ENCODE results near the gene CEBPA. TPM values are rescaled to one million over a fixed set of nuclear protein-coding genes. Genes with fewer than 3 reads are reported as not detected.

The CEBPA gene
- total and polyA plus RNA-seq, 10 of the 15 experiments (the other 5 are each of a cell fraction or from before 2014, with no cell fraction given) = 0.04 to 0.36 (median 0.13) TPM; not detected in 4

DNA sequence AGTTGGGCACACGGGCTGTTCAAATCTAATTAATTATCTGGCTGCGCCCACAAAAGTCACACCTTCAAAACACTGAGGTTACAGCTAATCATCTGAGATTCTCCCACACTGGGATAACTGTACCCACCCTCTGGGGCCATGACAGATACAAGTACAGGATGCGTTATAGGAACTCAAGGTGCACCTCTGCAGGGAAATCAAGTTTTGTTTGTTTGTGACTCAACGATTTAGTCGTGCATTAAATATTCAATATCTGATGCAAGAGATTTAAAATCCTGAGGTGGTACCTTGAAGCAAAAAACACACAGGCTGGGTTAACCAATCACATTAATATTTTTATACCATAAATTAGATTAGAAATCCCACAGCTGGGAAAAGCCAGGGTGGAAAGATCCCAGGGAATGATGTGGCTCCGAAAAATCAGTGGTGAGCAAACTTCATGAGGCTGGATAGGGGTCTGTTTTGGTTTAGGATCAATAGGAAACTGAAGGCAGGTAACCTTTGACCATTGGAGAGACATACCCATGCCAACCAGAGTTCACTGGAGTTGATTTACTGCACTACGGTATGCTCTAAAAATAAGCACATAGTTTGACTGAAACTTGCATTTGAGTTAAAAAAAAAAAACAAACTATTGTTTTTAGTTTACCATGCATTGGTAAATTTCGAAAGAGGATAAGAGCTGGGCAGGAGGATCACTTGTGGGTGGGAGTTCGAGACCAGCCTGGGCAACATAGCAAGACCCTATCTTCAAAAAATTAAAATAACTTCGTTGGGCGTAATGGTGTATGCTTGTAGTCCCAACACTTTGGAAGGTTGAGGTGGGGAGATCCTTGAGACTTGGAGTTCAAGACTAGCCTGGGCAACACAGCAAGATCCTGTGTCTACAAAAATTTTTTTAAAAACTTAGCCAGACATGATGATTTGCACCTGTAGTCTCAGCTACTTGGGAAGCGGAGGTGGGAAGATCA lies 47.3 kb upstream of the CEBPA start:
- no peak for FAIRE-seq
- Histone ChIP-seq H2AFZ (ENCODE audit: control insufficient read depth, low read depth, low read length) (no peak overlapping the region), H3K36me3 (ENCODE audit: control insufficient read depth in 2 of 2, insufficient read depth in 2 of 2, low read length in 1 of 2) (no peaks in the 10 kb centered on the region), H3K9me3 (replicated peaks; ENCODE audit: control insufficient read depth, insufficient read depth, low read length) (no peaks in the 10 kb centered on the region), H3K27ac (ENCODE audit: control insufficient read depth, insufficient read depth) (no peak overlapping the region), H3K27me3 (replicated peaks in 1 of 2; ENCODE audit: control insufficient read depth in 2 of 2, insufficient read depth in 2 of 2, low read length in 1 of 2) (no peaks in the 10 kb centered on the region), H3K4me1 (ENCODE audit: control insufficient read depth, insufficient read depth, low read length) (no peaks in the 10 kb centered on the region), H3K9ac (ENCODE audit: control insufficient read depth, insufficient read depth, low read length) (no peak overlapping the region), H3K4me3 (no peak overlapping the region), H3K79me2 (ENCODE audit: control insufficient read depth, insufficient read depth, low read length) (no peaks in the 10 kb centered on the region), H4K20me1 (ENCODE audit: control insufficient read depth, insufficient read depth) (no peaks in the 10 kb centered on the region), H3K4me2 (ENCODE audit: control insufficient read depth, insufficient read depth) (no peak overlapping the region)
- no peak for DNase-seq (ENCODE audit: low read depth, low spot score)
- ChIA-PET SMC1A (ENCODE audit: uncharacterized antibody, unreplicated experiment) (interaction anchor here (1.0 kb wide), 1 partner anchor 32 kb away, joined by 5 read pairs; no protein-coding TSS in a partner anchor), CTCF (no interaction called here), RAD21 (ENCODE audit: unreplicated experiment) (no interaction called here), POLR2A (no interaction called here)
- BruUV-seq (replicated peaks) = no TSS peak
- no peak for ATAC-seq
- intact Hi-C loops (cut with micrococcal nuclease; ENCODE audit: unreplicated experiment) (no loop called here), in situ Hi-C loops (cut with MboI) (no loop called here)
- 65% methylated on average over 12 of the region's 12 CpGs for WGBS (ENCODE audit: insufficient coverage, insufficient replicate concordance, low lambda C conversion rate, missing lambda C conversion rate)
- TF ChIP-seq, protein P1, sequence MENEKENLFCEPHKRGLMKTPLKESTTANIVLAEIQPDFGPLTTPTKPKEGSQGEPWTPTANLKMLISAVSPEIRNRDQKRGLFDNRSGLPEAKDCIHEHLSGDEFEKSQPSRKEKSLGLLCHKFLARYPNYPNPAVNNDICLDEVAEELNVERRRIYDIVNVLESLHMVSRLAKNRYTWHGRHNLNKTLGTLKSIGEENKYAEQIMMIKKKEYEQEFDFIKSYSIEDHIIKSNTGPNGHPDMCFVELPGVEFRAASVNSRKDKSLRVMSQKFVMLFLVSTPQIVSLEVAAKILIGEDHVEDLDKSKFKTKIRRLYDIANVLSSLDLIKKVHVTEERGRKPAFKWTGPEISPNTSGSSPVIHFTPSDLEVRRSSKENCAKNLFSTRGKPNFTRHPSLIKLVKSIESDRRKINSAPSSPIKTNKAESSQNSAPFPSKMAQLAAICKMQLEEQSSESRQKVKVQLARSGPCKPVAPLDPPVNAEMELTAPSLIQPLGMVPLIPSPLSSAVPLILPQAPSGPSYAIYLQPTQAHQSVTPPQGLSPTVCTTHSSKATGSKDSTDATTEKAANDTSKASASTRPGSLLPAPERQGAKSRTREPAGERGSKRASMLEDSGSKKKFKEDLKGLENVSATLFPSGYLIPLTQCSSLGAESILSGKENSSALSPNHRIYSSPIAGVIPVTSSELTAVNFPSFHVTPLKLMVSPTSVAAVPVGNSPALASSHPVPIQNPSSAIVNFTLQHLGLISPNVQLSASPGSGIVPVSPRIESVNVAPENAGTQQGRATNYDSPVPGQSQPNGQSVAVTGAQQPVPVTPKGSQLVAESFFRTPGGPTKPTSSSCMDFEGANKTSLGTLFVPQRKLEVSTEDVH (IDR thresholded peaks at IDR 0.05; ENCODE audit: low read depth, partially characterized antibody) = no peak
- TF ChIP-seq SMAD5 (IDR thresholded peaks at IDR 0.05; ENCODE audit: low read depth) (no peak), LARP7 (IDR thresholded peaks at IDR 0.05) (no peak), KAT2A (conservative IDR thresholded peaks at IDR 0.05; ENCODE audit: control insufficient read depth, low read depth, low read length) (no peak), SIN3A (IDR thresholded peaks at IDR 0.05; ENCODE audit: low read depth, low read length) (no peak), RAD21 (IDR thresholded peaks at IDR 0.05; ENCODE audit: insufficient read depth, low read depth, low read length) (no peak), HDGF (IDR thresholded peaks at IDR 0.05) (no peak)
- TF ChIP-seq, protein P2, sequence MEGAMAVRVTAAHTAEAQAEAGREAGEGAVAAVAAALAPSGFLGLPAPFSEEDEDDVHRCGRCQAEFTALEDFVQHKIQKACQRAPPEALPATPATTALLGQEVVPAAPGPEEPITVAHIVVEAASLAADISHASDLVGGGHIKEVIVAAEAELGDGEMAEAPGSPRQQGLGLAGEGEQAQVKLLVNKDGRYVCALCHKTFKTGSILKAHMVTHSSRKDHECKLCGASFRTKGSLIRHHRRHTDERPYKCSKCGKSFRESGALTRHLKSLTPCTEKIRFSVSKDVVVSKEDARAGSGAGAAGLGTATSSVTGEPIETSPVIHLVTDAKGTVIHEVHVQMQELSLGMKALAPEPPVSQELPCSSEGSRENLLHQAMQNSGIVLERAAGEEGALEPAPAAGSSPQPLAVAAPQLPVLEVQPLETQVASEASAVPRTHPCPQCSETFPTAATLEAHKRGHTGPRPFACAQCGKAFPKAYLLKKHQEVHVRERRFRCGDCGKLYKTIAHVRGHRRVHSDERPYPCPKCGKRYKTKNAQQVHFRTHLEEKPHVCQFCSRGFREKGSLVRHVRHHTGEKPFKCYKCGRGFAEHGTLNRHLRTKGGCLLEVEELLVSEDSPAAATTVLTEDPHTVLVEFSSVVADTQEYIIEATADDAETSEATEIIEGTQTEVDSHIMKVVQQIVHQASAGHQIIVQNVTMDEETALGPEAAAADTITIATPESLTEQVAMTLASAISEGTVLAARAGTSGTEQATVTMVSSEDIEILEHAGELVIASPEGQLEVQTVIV (IDR thresholded peaks at IDR 0.05; ENCODE audit: borderline replicate concordance, partially characterized antibody) = no peak
- TF ChIP-seq, protein P3, sequence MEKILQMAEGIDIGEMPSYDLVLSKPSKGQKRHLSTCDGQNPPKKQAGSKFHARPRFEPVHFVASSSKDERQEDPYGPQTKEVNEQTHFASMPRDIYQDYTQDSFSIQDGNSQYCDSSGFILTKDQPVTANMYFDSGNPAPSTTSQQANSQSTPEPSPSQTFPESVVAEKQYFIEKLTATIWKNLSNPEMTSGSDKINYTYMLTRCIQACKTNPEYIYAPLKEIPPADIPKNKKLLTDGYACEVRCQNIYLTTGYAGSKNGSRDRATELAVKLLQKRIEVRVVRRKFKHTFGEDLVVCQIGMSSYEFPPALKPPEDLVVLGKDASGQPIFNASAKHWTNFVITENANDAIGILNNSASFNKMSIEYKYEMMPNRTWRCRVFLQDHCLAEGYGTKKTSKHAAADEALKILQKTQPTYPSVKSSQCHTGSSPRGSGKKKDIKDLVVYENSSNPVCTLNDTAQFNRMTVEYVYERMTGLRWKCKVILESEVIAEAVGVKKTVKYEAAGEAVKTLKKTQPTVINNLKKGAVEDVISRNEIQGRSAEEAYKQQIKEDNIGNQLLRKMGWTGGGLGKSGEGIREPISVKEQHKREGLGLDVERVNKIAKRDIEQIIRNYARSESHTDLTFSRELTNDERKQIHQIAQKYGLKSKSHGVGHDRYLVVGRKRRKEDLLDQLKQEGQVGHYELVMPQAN (conservative IDR thresholded peaks at IDR 0.05) = no peak
- TF ChIP-seq, protein P4, sequence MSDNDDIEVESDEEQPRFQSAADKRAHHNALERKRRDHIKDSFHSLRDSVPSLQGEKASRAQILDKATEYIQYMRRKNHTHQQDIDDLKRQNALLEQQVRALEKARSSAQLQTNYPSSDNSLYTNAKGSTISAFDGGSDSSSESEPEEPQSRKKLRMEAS (IDR thresholded peaks at IDR 0.05; ENCODE audit: low read depth, low read length) = no peak

All from GM12878 (cell line).